Transverse colon (tissue), 4 donors: ENCODE data around the gene RBM44. TPM values are rescaled to one million over a fixed set of nuclear protein-coding genes. Genes with fewer than 3 reads are reported as not detected.

Source experiments
- DNase-seq: peaks from one replicate; pipeline ENCODE4 v3.0.0-alpha.2; 2019
- H3K27ac ChIP-seq, 4 donors: fragments of 200-600 bp; sonication (generic); 2 replicates each; pipeline ENCODE4 v1.5.1; 2016 to 2018; ENCODE audit warnings: inconsistent platforms in 4 of 4
- H3K27me3 ChIP-seq: fragments of 200-600 bp; sonication (generic); 2 replicates; pipeline ENCODE4 v1.5.1; 2017; ENCODE audit warnings: inconsistent platforms
- H3K36me3 ChIP-seq, 4 donors: fragments of 200-600 bp; sonication (generic); 2 replicates each; pipeline ENCODE4 v1.5.1; 2017 to 2019; ENCODE audit warnings: inconsistent platforms in 4 of 4
- H3K4me1 ChIP-seq, 4 donors: fragments of 200-600 bp; sonication (generic); 2 replicates each; pipeline ENCODE4 v1.5.1; 2017 to 2020; ENCODE audit warnings: inconsistent platforms in 4 of 4
- H3K4me3 ChIP-seq, 4 donors: fragments of 200-600 bp; sonication (generic); 1 replicate in 1 of 4; 2 replicates in 3 of 4; pipeline versions ENCODE4 v1.5.1 to v1.6.1; 2017 to 2019; ENCODE audit warnings: inconsistent platforms in 4 of 4
- H3K9me3 ChIP-seq, 2 donors: fragments of 200-600 bp; sonication (generic); 2 replicates each; pipeline ENCODE4 v1.5.1; 2017 to 2019; ENCODE audit warnings: inconsistent platforms in 2 of 2
- CTCF ChIP-seq, 5 experiments: fragments of 200-600 bp in 3 of 5; fragments of 450-650 bp in 2 of 5; sonication (generic) in 3 of 5; IDR thresholded peaks; 1 replicate in 2 of 5; 2 replicates in 3 of 5; pipeline ENCODE4 v1.5.1; 2016 to 2017; ENCODE audit warnings: antibody characterized with exemption in 5 of 5, inconsistent platforms in 3 of 5, mild to moderate bottlenecking in 2 of 5, moderate library complexity in 1 of 5
- EP300 ChIP-seq: sonication (generic); formaldehyde crosslinking; IDR thresholded peaks from one replicate; pipeline ENCODE4 v1.6.1; 2017; ENCODE audit warnings: antibody characterized with exemption, low read depth
- POLR2A ChIP-seq: fragments of 450-650 bp; IDR thresholded peaks from one replicate; pipeline ENCODE4 v1.6.1; 2016; ENCODE audit warnings: antibody characterized with exemption, mild to moderate bottlenecking, moderate library complexity
- POLR2AphosphoS5 ChIP-seq, 3 donors: sonication (generic); formaldehyde crosslinking; IDR thresholded peaks; one replicate each; pipeline ENCODE4 v1.6.1; 2016; ENCODE audit warnings: antibody characterized with exemption in 3 of 3
- WGBS, 2 donors: methylation state at CpG; one replicate each; pipeline ENCODE4 v1.1.5; 2018; ENCODE audit warnings: low coverage in 1 of 2; 5-methylcytosine and 5-hydroxymethylcytosine counted together
- in situ Hi-C, 4 donors: fragments of 200-750 bp; cut with MboI; loops; one replicate each; pipeline versions ENCODE4 v1.15.0 to v1.15.1; 2017; ENCODE audit warnings: low sequenced_read_pairs in 3 of 4, low pct_ligation_motif_present in 1 of 4, low pct_unique_long_range_greater_than_20kb in 1 of 4
- intact Hi-C: fragments of 100-400 bp; cut with DNase I; formaldehyde crosslinking; loops from one replicate; pipeline ENCODE4 v1.15.1; 2023; ENCODE audit warnings: low total_unique reads
- total RNA-seq, 4 donors: library from RNA; depleted of rRNA; stranded (reverse); fragments of >200 nt; gene quantifications; one replicate each; pipeline ENCODE4 v1.1.0, GENCODE V29; 2016

RBM44 gene
- total RNA-seq, 4 donors from 2014 or later: 0.27 to 1.2 (median 0.95) TPM; not detected in 1

DNA sequence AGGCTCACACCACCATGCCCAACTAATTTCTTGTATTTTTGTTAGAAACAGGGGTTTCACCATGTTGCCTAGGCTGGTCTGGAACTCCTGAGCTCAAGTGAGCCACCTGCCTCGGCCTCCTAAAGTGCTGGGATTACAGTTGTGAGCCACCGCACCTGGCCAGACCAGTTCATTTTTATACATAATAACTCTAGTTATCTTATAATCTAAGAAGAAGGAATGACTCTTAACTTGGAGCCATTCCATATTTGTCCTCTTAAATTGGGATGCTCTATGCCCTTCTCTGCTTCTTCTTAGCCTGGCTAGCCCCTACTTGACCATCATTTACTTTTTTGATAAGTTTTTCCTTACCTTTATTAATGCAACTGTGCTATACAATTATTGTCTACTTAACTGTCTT lies 2.9 kb downstream of the RBM44 start:
- Histone ChIP-seq H3K4me1 (no peaks in the 10 kb centered on the region), H3K36me3 (no peaks in the 10 kb centered on the region), H3K9me3 (no peaks in the 10 kb centered on the region), H3K27ac (no peak overlapping the region), H3K4me3 (no peak overlapping the region), H3K27me3 (no peaks in the 10 kb centered on the region)
- DNase-seq: no peak
- TF ChIP-seq POLR2AphosphoS5 (IDR thresholded peaks at IDR 0.05): no peak
- no peak for TF ChIP-seq POLR2A
- WGBS, 2 donors: 72% methylated on average over 2 of the region's 2 CpGs; no CpG with 5 or more reads in 1 of the 2 donors
- intact Hi-C loops (no loop called here), in situ Hi-C loops (no loop called here)

DNA sequence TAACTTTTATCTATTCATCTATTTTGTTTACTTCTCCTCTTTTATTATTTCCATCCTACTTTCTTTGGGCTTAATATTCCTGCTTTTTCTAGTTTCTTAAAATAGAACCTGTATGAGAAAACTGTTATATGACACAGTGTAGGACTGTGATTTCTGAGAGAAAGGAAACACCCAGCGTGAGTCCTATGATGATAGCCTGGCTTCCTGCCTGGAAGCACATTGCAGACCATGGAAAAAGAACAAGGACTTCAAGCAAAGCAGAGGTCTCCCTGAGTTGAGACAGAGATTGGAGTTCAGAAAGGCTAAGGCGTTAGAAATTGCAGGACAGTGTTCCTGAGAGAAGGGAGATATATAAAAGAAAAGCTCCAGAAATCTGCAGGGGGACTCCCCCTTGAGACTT lies 7.8 kb downstream of the RBM44 start:
- no peak overlapping the region for H3K27ac ChIP-seq
- no peaks in the 10 kb centered on the region for H3K27me3 ChIP-seq
- no peak overlapping the region for H3K4me3 ChIP-seq
- TF ChIP-seq POLR2AphosphoS5 (IDR thresholded peaks at IDR 0.05) (no peak), EP300 (no peak), CTCF (IDR thresholded peaks at IDR 0.05) (no peak), POLR2A (no peak)
- in situ Hi-C loops (no loop called here), intact Hi-C loops (no loop called here)
- DNase-seq: no peak
- no peaks in the 10 kb centered on the region for H3K4me1 ChIP-seq
- no peaks in the 10 kb centered on the region for H3K36me3 ChIP-seq
- no peaks in the 10 kb centered on the region for H3K9me3 ChIP-seq
- 59 to 69% methylated on average over 2 of the region's 2 CpGs for WGBS, 2 donors

- DNase-seq: no peak
- in situ Hi-C loops (no loop called here), intact Hi-C loops (no loop called here)
- WGBS, 2 donors: 73% methylated on average over 1 of the region's 1 CpG; no CpG with 5 or more reads in 1 of the 2 donors
- H3K36me3 ChIP-seq: no peaks in the 10 kb centered on the region
- H3K27ac ChIP-seq: no peak overlapping the region
- no peak overlapping the region for H3K4me3 ChIP-seq
- no peaks in the 10 kb centered on the region for H3K9me3 ChIP-seq
- no peaks in the 10 kb centered on the region for H3K27me3 ChIP-seq
- H3K4me1 ChIP-seq: no peaks in the 10 kb centered on the region
- TF ChIP-seq POLR2A (no peak), POLR2AphosphoS5 (IDR thresholded peaks at IDR 0.05) (no peak), CTCF (IDR thresholded peaks at IDR 0.05) (no peak), EP300 (no peak)
Measured at GRCh38 chr2:237815637-237816036, 17.1 kb downstream of the RBM44 start.

DNA sequence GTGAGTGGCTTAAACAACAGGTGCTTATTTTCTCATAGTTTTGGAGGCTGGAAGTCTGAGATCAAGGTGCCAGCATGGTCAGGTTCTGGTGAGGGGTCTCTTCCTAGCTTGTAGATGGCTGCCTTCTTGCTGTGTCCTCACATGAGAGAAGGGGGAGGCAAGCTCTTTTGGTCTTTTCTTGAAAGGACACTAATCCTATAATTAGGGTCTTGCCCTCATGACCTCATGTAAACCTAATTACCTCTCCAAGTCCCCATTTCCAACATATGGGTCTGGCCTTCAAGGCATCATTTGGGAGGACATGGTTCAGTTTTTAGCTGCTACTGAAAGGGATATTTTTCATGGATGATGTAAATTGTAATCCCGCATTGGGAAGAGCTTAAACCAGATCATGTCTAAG lies 18.0 kb downstream of the RBM44 start:
- no peak for DNase-seq
- Histone ChIP-seq H3K9me3 (no peaks in the 10 kb centered on the region), H3K27me3 (no peaks in the 10 kb centered on the region), H3K4me1 (no peaks in the 10 kb centered on the region), H3K4me3 (no peak overlapping the region), H3K27ac (no peak overlapping the region), H3K36me3 (no peaks in the 10 kb centered on the region)
- 80 to 100% methylated on average over 1 of the region's 1 CpG for WGBS, 2 donors
- no peak for TF ChIP-seq POLR2AphosphoS5 (IDR thresholded peaks at IDR 0.05)
- TF ChIP-seq CTCF (IDR thresholded peaks at IDR 0.05): no peak
- TF ChIP-seq EP300: no peak
- no peak for TF ChIP-seq POLR2A
- in situ Hi-C loops (no loop called here), intact Hi-C loops (no loop called here)

DNA sequence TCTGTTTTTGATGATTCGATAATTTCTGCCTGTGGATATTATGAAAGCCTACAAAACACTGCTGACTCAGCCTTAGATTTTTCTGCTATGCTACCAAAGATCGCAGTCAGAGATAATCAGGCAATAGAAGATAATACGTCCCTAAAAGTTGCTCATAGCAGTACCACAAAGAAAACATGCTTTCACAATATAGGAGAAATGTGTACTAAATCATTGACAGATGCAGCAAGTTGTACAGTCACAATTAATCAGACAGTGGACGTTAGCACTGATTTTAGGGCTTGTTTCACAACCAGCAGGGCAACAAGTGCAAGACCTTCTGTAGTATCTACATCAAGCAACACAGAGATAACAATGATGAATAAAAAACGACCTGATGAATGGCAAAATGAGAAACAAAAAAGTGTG lies 19.5 kb downstream of the RBM44 start:
- no peak for DNase-seq
- WGBS, 2 donors: 8 to 62% methylated on average over 2 to 5 of the region's 5 CpGs
- in situ Hi-C loops: no loop called here
- no peaks in the 10 kb centered on the region for H3K36me3 ChIP-seq
- no peaks in the 10 kb centered on the region for H3K4me1 ChIP-seq
- no peaks in the 10 kb centered on the region for H3K27me3 ChIP-seq
- no peak overlapping the region for H3K27ac ChIP-seq
- no peak overlapping the region for H3K4me3 ChIP-seq
- intact Hi-C loops: no loop called here
- no peak for TF ChIP-seq POLR2A
- TF ChIP-seq POLR2AphosphoS5 (IDR thresholded peaks at IDR 0.05): no peak
- no peak for TF ChIP-seq EP300
- TF ChIP-seq CTCF (IDR thresholded peaks at IDR 0.05): no peak
- H3K9me3 ChIP-seq: no peaks in the 10 kb centered on the region
